K562 (cell line): ENCODE measurements around the gene CRABP2. TPM values are rescaled to one million over a fixed set of nuclear protein-coding genes. Genes with fewer than 3 reads are reported as not detected.

Experiments
- BRD9 ChIP-seq: fragments of 450-650 bp; IDR thresholded peaks from 2 replicates; pipeline ENCODE4 v1.6.1; 2018; ENCODE audit warnings: low read depth; ENCODE audit not compliant: partially characterized antibody
- KAT2B ChIP-seq: IDR thresholded peaks from one replicate; pipeline ENCODE4 v1.6.1; 2012; ENCODE audit warnings: low read depth, mild to moderate bottlenecking, control low read depth, inconsistent platforms, low read length, moderate library complexity
- MAFG ChIP-seq: fragments of 450-650 bp; conservative IDR thresholded peaks from 2 replicates; pipeline ENCODE4 v1.6.1; 2016; ENCODE audit warnings: missing genetic modification characterization, missing compliant biosample characterization
- TARDBP ChIP-seq: fragments of 450-650 bp; IDR thresholded peaks from 2 replicates; pipeline ENCODE4 v1.6.1; 2016
- TEAD4 ChIP-seq, 2 experiments: sonication (generic) in 1 of 2; formaldehyde crosslinking in 1 of 2; IDR thresholded peaks; 2 replicates each; pipeline versions ENCODE4 v1.6.1 to v1.8.0; 2012 to 2022; ENCODE audit warnings: borderline replicate concordance in 1 of 2, inconsistent platforms in 1 of 2, low read length in 1 of 2, mild to moderate bottlenecking in 1 of 2, missing genetic modification reagents in 1 of 2
- ZNF146 ChIP-seq: IDR thresholded peaks from one replicate; pipeline ENCODE4 v1.6.1; 2018; ENCODE audit warnings: missing compliant biosample characterization; ENCODE audit not compliant: unreplicated experiment
- polyA plus RNA-seq, 8 experiments: library from polyadenylated mRNA; depleted of rRNA in 4 of 8; stranded (reverse) in 5 of 8; unstranded in 3 of 8; fragments of >200 nt; fragmentation: Nextera tagmentation in 2 of 8; fragmentation: Illumina TruSeq in 1 of 8; extraction: Ambion mirVana in 2 of 8; extraction: Trizol in 1 of 8; gene quantifications; 2 replicates each; pipeline versions ENCODE4 v1.2.1 to v1.2.3, GENCODE V29; 2011 to 2014; ENCODE audit warnings: inconsistent platforms in 1 of 8, missing spikeins in 1 of 8
- total RNA-seq, 7 experiments: library from RNA; depleted of rRNA in 6 of 7; stranded (reverse); fragments of >200 nt in 6 of 7; fragmentation: Illumina TruSeq in 2 of 7; extraction: Trizol in 2 of 7; gene quantifications; 2 replicates each; pipeline versions ENCODE4 v1.2.1 to v1.2.3, GENCODE V29; 2011 to 2021; ENCODE audit warnings: low replicate concordance in 1 of 7
- TF ChIP-seq, protein P1 (sequence below): fragments of 250-450 bp; sonication (Bioruptor Pico); IDR thresholded peaks from 2 replicates; pipeline ENCODE4 v1.8.0; 2021; ENCODE audit warnings: borderline replicate concordance, mild to moderate bottlenecking, moderate library complexity; ENCODE audit not compliant: poor library complexity, severe bottlenecking
- TF ChIP-seq, protein P2 (sequence below): fragments of 450-650 bp; IDR thresholded peaks from 2 replicates; pipeline ENCODE4 v1.6.1; 2014; ENCODE audit warnings: low read depth, mild to moderate bottlenecking, moderate library complexity, borderline replicate concordance
- TF ChIP-seq, protein P3 (sequence below): fragments of 450-650 bp; IDR thresholded peaks from 2 replicates; pipeline ENCODE4 v1.6.1; 2016; ENCODE audit warnings: mild to moderate bottlenecking, moderate library complexity
- TF ChIP-seq, protein P4 (sequence below): sonication (generic); formaldehyde crosslinking; IDR thresholded peaks from 2 replicates; pipeline ENCODE4 v1.8.1; 2023; ENCODE audit warnings: mild to moderate bottlenecking, missing genetic modification reagents, moderate library complexity

Gene CRABP2
- total and polyA plus RNA-seq, 9 of the 15 experiments (the other 6 are each of a cell fraction or from before 2014, with no cell fraction given): 0.30 to 2.5 (median 0.82) TPM

DNA sequence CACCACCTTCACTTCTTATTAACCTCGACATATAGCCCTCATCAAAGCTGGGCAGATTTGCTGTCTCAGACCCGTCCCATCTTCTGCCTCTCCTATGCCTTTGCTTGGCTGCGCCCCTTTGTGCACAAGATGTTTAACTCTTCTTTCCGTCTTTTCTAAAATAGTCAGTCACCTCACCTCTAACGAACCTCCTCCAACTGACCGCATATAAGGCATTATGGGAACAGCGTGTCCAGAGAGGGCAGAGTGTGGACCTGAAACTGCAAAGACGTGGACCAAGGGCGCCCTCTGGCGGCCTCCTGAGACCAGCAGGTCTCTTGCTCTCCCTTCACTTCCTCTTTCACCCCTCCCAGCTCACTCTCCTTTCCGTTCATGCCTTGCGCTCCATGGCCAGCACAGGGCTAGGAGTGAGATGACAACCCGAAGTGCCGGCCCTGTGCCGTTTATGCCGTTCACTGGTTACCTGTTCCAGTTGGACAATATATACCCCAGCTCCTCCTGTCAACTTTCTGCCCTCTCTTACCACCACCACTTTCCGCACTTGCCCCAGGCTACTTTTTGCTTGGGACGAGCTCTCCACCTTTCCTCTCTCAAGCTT lies 20.4 kb upstream of the CRABP2 start (continued):
- TF ChIP-seq, protein P1, sequence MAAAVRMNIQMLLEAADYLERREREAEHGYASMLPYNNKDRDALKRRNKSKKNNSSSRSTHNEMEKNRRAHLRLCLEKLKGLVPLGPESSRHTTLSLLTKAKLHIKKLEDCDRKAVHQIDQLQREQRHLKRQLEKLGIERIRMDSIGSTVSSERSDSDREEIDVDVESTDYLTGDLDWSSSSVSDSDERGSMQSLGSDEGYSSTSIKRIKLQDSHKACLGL: no peak
- TF ChIP-seq, protein P2, sequence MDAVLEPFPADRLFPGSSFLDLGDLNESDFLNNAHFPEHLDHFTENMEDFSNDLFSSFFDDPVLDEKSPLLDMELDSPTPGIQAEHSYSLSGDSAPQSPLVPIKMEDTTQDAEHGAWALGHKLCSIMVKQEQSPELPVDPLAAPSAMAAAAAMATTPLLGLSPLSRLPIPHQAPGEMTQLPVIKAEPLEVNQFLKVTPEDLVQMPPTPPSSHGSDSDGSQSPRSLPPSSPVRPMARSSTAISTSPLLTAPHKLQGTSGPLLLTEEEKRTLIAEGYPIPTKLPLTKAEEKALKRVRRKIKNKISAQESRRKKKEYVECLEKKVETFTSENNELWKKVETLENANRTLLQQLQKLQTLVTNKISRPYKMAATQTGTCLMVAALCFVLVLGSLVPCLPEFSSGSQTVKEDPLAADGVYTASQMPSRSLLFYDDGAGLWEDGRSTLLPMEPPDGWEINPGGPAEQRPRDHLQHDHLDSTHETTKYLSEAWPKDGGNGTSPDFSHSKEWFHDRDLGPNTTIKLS: peak; percentile 62; the same call in 1 of the 2 replicates
- no peak for TF ChIP-seq ZNF146
- no peak for TF ChIP-seq TEAD4 (IDR thresholded peaks at IDR 0.05; ENCODE audit: low read length)
- no peak for TF ChIP-seq TEAD4 (CRISPR knock-in tag; IDR thresholded peaks at IDR 0.05; ENCODE audit: borderline replicate concordance)
- peak; percentile 78; the same call in 1 of the 2 replicates for TF ChIP-seq TARDBP
- no peak for TF ChIP-seq MAFG (tag)
- TF ChIP-seq, protein P3, sequence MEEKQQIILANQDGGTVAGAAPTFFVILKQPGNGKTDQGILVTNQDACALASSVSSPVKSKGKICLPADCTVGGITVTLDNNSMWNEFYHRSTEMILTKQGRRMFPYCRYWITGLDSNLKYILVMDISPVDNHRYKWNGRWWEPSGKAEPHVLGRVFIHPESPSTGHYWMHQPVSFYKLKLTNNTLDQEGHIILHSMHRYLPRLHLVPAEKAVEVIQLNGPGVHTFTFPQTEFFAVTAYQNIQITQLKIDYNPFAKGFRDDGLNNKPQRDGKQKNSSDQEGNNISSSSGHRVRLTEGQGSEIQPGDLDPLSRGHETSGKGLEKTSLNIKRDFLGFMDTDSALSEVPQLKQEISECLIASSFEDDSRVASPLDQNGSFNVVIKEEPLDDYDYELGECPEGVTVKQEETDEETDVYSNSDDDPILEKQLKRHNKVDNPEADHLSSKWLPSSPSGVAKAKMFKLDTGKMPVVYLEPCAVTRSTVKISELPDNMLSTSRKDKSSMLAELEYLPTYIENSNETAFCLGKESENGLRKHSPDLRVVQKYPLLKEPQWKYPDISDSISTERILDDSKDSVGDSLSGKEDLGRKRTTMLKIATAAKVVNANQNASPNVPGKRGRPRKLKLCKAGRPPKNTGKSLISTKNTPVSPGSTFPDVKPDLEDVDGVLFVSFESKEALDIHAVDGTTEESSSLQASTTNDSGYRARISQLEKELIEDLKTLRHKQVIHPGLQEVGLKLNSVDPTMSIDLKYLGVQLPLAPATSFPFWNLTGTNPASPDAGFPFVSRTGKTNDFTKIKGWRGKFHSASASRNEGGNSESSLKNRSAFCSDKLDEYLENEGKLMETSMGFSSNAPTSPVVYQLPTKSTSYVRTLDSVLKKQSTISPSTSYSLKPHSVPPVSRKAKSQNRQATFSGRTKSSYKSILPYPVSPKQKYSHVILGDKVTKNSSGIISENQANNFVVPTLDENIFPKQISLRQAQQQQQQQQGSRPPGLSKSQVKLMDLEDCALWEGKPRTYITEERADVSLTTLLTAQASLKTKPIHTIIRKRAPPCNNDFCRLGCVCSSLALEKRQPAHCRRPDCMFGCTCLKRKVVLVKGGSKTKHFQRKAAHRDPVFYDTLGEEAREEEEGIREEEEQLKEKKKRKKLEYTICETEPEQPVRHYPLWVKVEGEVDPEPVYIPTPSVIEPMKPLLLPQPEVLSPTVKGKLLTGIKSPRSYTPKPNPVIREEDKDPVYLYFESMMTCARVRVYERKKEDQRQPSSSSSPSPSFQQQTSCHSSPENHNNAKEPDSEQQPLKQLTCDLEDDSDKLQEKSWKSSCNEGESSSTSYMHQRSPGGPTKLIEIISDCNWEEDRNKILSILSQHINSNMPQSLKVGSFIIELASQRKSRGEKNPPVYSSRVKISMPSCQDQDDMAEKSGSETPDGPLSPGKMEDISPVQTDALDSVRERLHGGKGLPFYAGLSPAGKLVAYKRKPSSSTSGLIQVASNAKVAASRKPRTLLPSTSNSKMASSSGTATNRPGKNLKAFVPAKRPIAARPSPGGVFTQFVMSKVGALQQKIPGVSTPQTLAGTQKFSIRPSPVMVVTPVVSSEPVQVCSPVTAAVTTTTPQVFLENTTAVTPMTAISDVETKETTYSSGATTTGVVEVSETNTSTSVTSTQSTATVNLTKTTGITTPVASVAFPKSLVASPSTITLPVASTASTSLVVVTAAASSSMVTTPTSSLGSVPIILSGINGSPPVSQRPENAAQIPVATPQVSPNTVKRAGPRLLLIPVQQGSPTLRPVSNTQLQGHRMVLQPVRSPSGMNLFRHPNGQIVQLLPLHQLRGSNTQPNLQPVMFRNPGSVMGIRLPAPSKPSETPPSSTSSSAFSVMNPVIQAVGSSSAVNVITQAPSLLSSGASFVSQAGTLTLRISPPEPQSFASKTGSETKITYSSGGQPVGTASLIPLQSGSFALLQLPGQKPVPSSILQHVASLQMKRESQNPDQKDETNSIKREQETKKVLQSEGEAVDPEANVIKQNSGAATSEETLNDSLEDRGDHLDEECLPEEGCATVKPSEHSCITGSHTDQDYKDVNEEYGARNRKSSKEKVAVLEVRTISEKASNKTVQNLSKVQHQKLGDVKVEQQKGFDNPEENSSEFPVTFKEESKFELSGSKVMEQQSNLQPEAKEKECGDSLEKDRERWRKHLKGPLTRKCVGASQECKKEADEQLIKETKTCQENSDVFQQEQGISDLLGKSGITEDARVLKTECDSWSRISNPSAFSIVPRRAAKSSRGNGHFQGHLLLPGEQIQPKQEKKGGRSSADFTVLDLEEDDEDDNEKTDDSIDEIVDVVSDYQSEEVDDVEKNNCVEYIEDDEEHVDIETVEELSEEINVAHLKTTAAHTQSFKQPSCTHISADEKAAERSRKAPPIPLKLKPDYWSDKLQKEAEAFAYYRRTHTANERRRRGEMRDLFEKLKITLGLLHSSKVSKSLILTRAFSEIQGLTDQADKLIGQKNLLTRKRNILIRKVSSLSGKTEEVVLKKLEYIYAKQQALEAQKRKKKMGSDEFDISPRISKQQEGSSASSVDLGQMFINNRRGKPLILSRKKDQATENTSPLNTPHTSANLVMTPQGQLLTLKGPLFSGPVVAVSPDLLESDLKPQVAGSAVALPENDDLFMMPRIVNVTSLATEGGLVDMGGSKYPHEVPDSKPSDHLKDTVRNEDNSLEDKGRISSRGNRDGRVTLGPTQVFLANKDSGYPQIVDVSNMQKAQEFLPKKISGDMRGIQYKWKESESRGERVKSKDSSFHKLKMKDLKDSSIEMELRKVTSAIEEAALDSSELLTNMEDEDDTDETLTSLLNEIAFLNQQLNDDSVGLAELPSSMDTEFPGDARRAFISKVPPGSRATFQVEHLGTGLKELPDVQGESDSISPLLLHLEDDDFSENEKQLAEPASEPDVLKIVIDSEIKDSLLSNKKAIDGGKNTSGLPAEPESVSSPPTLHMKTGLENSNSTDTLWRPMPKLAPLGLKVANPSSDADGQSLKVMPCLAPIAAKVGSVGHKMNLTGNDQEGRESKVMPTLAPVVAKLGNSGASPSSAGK: peak; percentile 59; the same call in 1 of the 2 replicates
- TF ChIP-seq, protein P4, sequence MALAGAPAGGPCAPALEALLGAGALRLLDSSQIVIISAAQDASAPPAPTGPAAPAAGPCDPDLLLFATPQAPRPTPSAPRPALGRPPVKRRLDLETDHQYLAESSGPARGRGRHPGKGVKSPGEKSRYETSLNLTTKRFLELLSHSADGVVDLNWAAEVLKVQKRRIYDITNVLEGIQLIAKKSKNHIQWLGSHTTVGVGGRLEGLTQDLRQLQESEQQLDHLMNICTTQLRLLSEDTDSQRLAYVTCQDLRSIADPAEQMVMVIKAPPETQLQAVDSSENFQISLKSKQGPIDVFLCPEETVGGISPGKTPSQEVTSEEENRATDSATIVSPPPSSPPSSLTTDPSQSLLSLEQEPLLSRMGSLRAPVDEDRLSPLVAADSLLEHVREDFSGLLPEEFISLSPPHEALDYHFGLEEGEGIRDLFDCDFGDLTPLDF (CRISPR knock-in tag): no peak
- TF ChIP-seq BRD9: peak; percentile 74
- TF ChIP-seq KAT2B: no peak
